HL-60/S4 treated with phorbol 12-myristate 13-acetate at 8.2 ng/mL for 4 days and 3 days (cell line): Measurements from ENCODE around the gene TMEM151A.
"Not testable (repeated sequence)": the region's sequence is repeated elsewhere in the genome, so short reads cannot be mapped to it uniquely, and the experiment has no call there.

ENCODE experiments used
- in situ Hi-C: fragments of 300-500 bp; cut with MboI; formaldehyde crosslinking; loops from 2 replicates; pipeline ENCODE4 v1.15.0; 2022; ENCODE audit warnings: low sequenced_read_pairs

Gene TMEM151A

GRCh38 chr11:66267039-66267378 is 24.7 kb upstream of the TMEM151A start:
- in situ Hi-C loops = no loop called here

- in situ Hi-C loops = no loop called here
Observed at GRCh38 chr11:66267379-66268243, 24.1 kb upstream of the TMEM151A start.

- in situ Hi-C loops = no loop called here
Observed at GRCh38 chr11:66268244-66268951, 23.3 kb upstream of the TMEM151A start, which contains the start of gene RAB1B. RAB1B (plus strand) TSS chr11:66268639; CDS start chr11:66268680, 41 bp downstream.

- in situ Hi-C loops = no loop called here
Observed at GRCh38 chr11:66268952-66269905, 22.5 kb upstream of the TMEM151A start.

GRCh38 chr11:66271816-66272215 is 19.9 kb upstream of the TMEM151A start:
- in situ Hi-C loops = no loop called here

GRCh38 chr11:66272596-66272995 is 19.1 kb upstream of the TMEM151A start:
- in situ Hi-C loops = no loop called here

GRCh38 chr11:66274219-66274618 is 17.5 kb upstream of the TMEM151A start:
- in situ Hi-C loops = no loop called here

- in situ Hi-C loops = no loop called here
Observed at GRCh38 chr11:66275396-66275795, 16.3 kb upstream of the TMEM151A start.

GRCh38 chr11:66275984-66276612 is 15.6 kb upstream of the TMEM151A start:
- in situ Hi-C loops = no loop called here

- in situ Hi-C loops = not testable (repeated sequence)
Observed at GRCh38 chr11:66276619-66277018, 15.1 kb upstream of the TMEM151A start.

GRCh38 chr11:66277064-66277463 is 14.6 kb upstream of the TMEM151A start:
- in situ Hi-C loops = not testable (repeated sequence)

- in situ Hi-C loops = no loop called here
Observed at GRCh38 chr11:66277471-66278362, 14.0 kb upstream of the TMEM151A start, which contains the start of gene CNIH2. CNIH2 (plus strand) TSS chr11:66278175; CDS start chr11:66278457, 282 bp downstream.

- in situ Hi-C loops = no loop called here
Observed at GRCh38 chr11:66278363-66279091, 13.2 kb upstream of the TMEM151A start.

GRCh38 chr11:66279092-66279734 is 12.5 kb upstream of the TMEM151A start:
- in situ Hi-C loops = no loop called here

- in situ Hi-C loops = no loop called here
Observed at GRCh38 chr11:66280428-66280827, 11.3 kb upstream of the TMEM151A start.

- in situ Hi-C loops = no loop called here
Observed at GRCh38 chr11:66281001-66281400, 10.7 kb upstream of the TMEM151A start.

- in situ Hi-C loops = no loop called here
Observed at GRCh38 chr11:66281776-66282467, 9.8 kb upstream of the TMEM151A start.
